Measurements from ENCODE around the gene CLHC1. TPM values are rescaled to one million over a fixed set of nuclear protein-coding genes. Genes with fewer than 3 reads are reported as not detected.

CLHC1 gene
- total and polyA plus RNA-seq, 2 of the 8 experiments (the other 6 are each of a cell fraction or from before 2014, with no cell fraction given): 2.6 to 10.8 TPM

- no peak overlapping the region for H2BK120ac ChIP-seq (replicated peaks; ENCODE audit: low read depth, low read length)
- no peak overlapping the region for H4K5ac ChIP-seq (ENCODE audit: insufficient read length, low read depth, low read length)
- no peak overlapping the region for H2AK5ac ChIP-seq (ENCODE audit: low read depth, low read length)
- H2BK20ac ChIP-seq (ENCODE audit: low read length): no peak overlapping the region
- H3K79me2 ChIP-seq (ENCODE audit: control insufficient read depth in 1 of 2, insufficient read depth in 2 of 2, low read length in 2 of 2): no peaks in the 10 kb centered on the region
- DNase-seq (ENCODE audit: low read depth in 1 of 2, low spot score in 2 of 2): no peak
- no peaks in the 10 kb centered on the region for H3K27me3 ChIP-seq (replicated peaks in 1 of 4; ENCODE audit: control insufficient read depth in 3 of 4, extremely low read depth in 1 of 4, insufficient read depth in 3 of 4, low read length in 3 of 4)
- no peak overlapping the region for H2BK5ac ChIP-seq (ENCODE audit: low read depth, low read length)
- peaks cover 6 to 19% (median 16%) of the 10 kb centered on the region in 4 experiments for H3K4me1 ChIP-seq (replicated peaks in 1 of 4; ENCODE audit: control insufficient read depth in 3 of 4, insufficient read depth in 4 of 4, low read length in 3 of 4)
- WGBS, 2 experiments (ENCODE audit: extremely low coverage in 1 of 2, insufficient coverage in 1 of 2, insufficient read length in 1 of 2, insufficient replicate concordance in 2 of 2, low coverage in 1 of 2, low lambda C conversion rate in 2 of 2, missing lambda C conversion rate in 1 of 2): 89% methylated on average over 3 of the region's 3 CpGs; no CpG with 5 or more reads in 1 of the 2 experiments
- no peaks in the 10 kb centered on the region for H4K20me1 ChIP-seq (replicated peaks in 1 of 2; ENCODE audit: control insufficient read depth in 1 of 2, insufficient read depth in 2 of 2, low read length in 2 of 2)
- no peak overlapping the region for H4K8ac ChIP-seq (ENCODE audit: extremely low read depth, insufficient read depth, low read length)
- H2BK12ac ChIP-seq (ENCODE audit: low read depth, low read length): no peak overlapping the region
- H3K14ac ChIP-seq (ENCODE audit: insufficient read length): no peak overlapping the region
- H3K4ac ChIP-seq (replicated peaks; ENCODE audit: insufficient read length, low read depth, low read length): no peak overlapping the region
- no peaks in the 10 kb centered on the region for H3K79me1 ChIP-seq (ENCODE audit: low read depth, low read length)
- ChIA-PET POLR2A (ENCODE audit: partially characterized antibody) (no interaction called here), CTCF (ENCODE audit: partially characterized antibody) (interaction anchor here (0.9 to 3.6 kb wide), 3 partner anchors 12 to 29 kb away, joined by 4 to 18 read pairs (median 5); no protein-coding TSS in a partner anchor)
- H3K4me3 ChIP-seq (ENCODE audit: extremely low read depth in 1 of 4, insufficient read depth in 2 of 4, low read depth in 3 of 4, low read length in 4 of 4): no peak overlapping the region
- H3K56ac ChIP-seq (replicated peaks; ENCODE audit: insufficient read length, low read depth, low read length): no peak overlapping the region
- H3K9me3 ChIP-seq (ENCODE audit: insufficient read depth in 2 of 2, low read depth in 1 of 2, low read length in 1 of 2): no peaks in the 10 kb centered on the region
- H2AFZ ChIP-seq (ENCODE audit: low read length): no peak overlapping the region
- no peak overlapping the region for H3K4me2 ChIP-seq (ENCODE audit: insufficient read depth in 1 of 2, low read depth in 2 of 2, low read length in 2 of 2)
- H4K91ac ChIP-seq (replicated peaks; ENCODE audit: insufficient read length, low read length): no peak overlapping the region
- no peak overlapping the region for H3K9ac ChIP-seq (replicated peaks in 1 of 4; ENCODE audit: extremely low read depth in 1 of 4, low read depth in 3 of 4, low read length in 3 of 4)
- H3K23ac ChIP-seq (ENCODE audit: insufficient read length): no peak overlapping the region
- H3K27ac ChIP-seq (ENCODE audit: low read depth, low read length): no peak overlapping the region
- H3K23me2 ChIP-seq (ENCODE audit: low read depth, low read length): peaks cover 2% of the 10 kb centered on the region
- FAIRE-seq: no peak
- H3K18ac ChIP-seq (ENCODE audit: extremely low read depth, low read length): no peak overlapping the region
- no peak overlapping the region for H2BK15ac ChIP-seq (ENCODE audit: low read length)
- H3K36me3 ChIP-seq (ENCODE audit: control insufficient read depth in 2 of 4, insufficient read depth in 4 of 4, low read length in 3 of 4): no peaks in the 10 kb centered on the region
- TF ChIP-seq RAD21 (IDR thresholded peaks at IDR 0.05 in 1 of 2, conservative IDR thresholded peaks at IDR 0.05 in 1 of 2; ENCODE audit: low read depth in 2 of 2, low read length in 2 of 2) (no peak), CBX5 (IDR thresholded peaks at IDR 0.05; ENCODE audit: low read depth, low read length) (no peak)
Observed at GRCh38 chr2:55139305-55139704, 92.8 kb downstream of the CLHC1 start.
